Measurements from ENCODE around the gene COL6A3. TPM values are rescaled to one million over a fixed set of nuclear protein-coding genes. Genes with fewer than 3 reads are reported as not detected.

The COL6A3 gene
- total and polyA plus RNA-seq, 9 of the 15 experiments (the other 6 are each of a cell fraction or from before 2014, with no cell fraction given): 0.07 to 4.1 (median 1.5) TPM

DNA sequence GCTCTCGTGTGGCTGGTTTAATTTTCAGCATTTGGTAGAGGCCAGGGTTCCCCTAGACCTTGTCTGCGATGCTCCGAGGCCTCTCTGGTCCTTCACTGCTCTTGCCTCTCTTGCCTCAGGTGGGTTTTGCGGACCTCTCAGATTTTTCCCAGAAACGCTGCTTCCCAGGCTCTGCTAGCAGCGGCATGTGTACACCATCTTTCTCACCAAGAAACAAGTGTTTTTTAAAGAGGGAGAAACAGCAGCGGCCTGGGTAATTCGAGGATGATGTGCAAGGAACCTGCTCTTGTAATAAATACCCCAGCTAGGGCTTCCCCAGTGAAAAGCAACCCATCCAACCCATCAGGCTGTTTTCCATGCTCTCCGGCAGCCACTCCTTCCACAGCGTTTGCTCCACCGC, 33.5 kb upstream of the COL6A3 start:
- H3K4me3 ChIP-seq: no peak overlapping the region
- DNase-seq (ENCODE audit: extremely low read depth in 1 of 4, low spot score in 3 of 4) (no peak), ATAC-seq (no peak), FAIRE-seq (no peak)
- in situ Hi-C loops (cut with MboI): no loop called here
- ChIA-PET POLR2A (no interaction called here), CTCF (ENCODE audit: low intra/inter-chr PET ratio) (no interaction called here)
- TF ChIP-seq MIER1 (IDR thresholded peaks at IDR 0.05; ENCODE audit: low read depth): no peak
- no peak for TF ChIP-seq ZNF263 (CRISPR knock-in tag; IDR thresholded peaks at IDR 0.05; ENCODE audit: borderline replicate concordance)
- TF ChIP-seq ZEB2 (IDR thresholded peaks at IDR 0.05): no peak
- TF ChIP-seq GTF2F1 (IDR thresholded peaks at IDR 0.05; ENCODE audit: low read depth, low read length): no peak
- TF ChIP-seq ZNF134 (CRISPR knock-in tag; conservative IDR thresholded peaks at IDR 0.05): no peak
- TF ChIP-seq ZNF41 (CRISPR knock-in tag; conservative IDR thresholded peaks at IDR 0.05): no peak
- TF ChIP-seq SMC3 (conservative IDR thresholded peaks at IDR 0.05; ENCODE audit: insufficient read depth, low read depth, low read length): no peak
- no peak for TF ChIP-seq ARID3A (IDR thresholded peaks at IDR 0.05; ENCODE audit: borderline replicate concordance, low read depth, low read length)
- TF ChIP-seq RBBP5 (IDR thresholded peaks at IDR 0.05; ENCODE audit: borderline replicate concordance, insufficient read depth, low read length, poor library complexity, severe bottlenecking): no peak
- no peak for TF ChIP-seq TFAP4 (CRISPR knock-in tag; IDR thresholded peaks at IDR 0.05; ENCODE audit: borderline replicate concordance)
- no peak overlapping the region for H3K9ac ChIP-seq (ENCODE audit: insufficient read depth in 1 of 2, low read depth in 2 of 2, low read length in 2 of 2)
- no peaks in the 10 kb centered on the region for H3K4me1 ChIP-seq (replicated peaks in 1 of 2; ENCODE audit: control insufficient read depth in 2 of 2, insufficient read depth in 2 of 2, low read length in 2 of 2)
- peaks cover 0 to 32% of the 10 kb centered on the region in 2 experiments; a peak in 2 of 5 replicates for H3K27me3 ChIP-seq (ENCODE audit: control insufficient read depth in 2 of 2, insufficient read depth in 2 of 2, low read length in 2 of 2)
- WGBS (ENCODE audit: insufficient coverage, low coverage, missing lambda C conversion rate): 16% methylated on average over 10 of the region's 11 CpGs
- no peaks in the 10 kb centered on the region for H4K20me1 ChIP-seq (replicated peaks; ENCODE audit: control insufficient read depth, insufficient read depth, low read length)
- no peaks in the 10 kb centered on the region for H3K9me3 ChIP-seq (replicated peaks; ENCODE audit: control insufficient read depth, insufficient read depth, low read depth, low read length)
- H3K27ac ChIP-seq (ENCODE audit: extremely low read depth, low read depth, low read length): no peak overlapping the region
- H3K36me3 ChIP-seq (ENCODE audit: control insufficient read depth, insufficient read depth, low read length): no peaks in the 10 kb centered on the region
- no TSS peak for BruUV-seq (replicated peaks)
- no peaks in the 10 kb centered on the region for H3K79me2 ChIP-seq (ENCODE audit: control insufficient read depth, insufficient read depth, low read length)
- H2AFZ ChIP-seq (ENCODE audit: low read depth, low read length): no peak overlapping the region
- peaks cover 2% of the 10 kb centered on the region for H3K9me1 ChIP-seq (ENCODE audit: control insufficient read depth, insufficient read depth, low read length)
- no peak overlapping the region for H3K4me2 ChIP-seq (ENCODE audit: insufficient read depth, low read length)
- intact Hi-C loops (cut with micrococcal nuclease): no loop called here

Measured in K562 (cell line).